GM23338 (cell line): Measurements from ENCODE around the gene ADSL. TPM values are rescaled to one million over a fixed set of nuclear protein-coding genes. Genes with fewer than 3 reads are reported as not detected.

ENCODE experiments used
- ATAC-seq: fragments of 200-7000 bp; cut with Tn5 transposase; 3 replicates; pipeline ENCODE4 v1.9.1; 2020
- DNase-seq: peaks from one replicate; pipeline ENCODE4 v3.0.0-alpha.2; 2015; ENCODE audit warnings: low spot score
- H2AFZ ChIP-seq: fragments of 200-600 bp; sonication (generic); 2 replicates; pipeline ENCODE4 v1.8.0; 2016; ENCODE audit warnings: antibody characterized with exemption, mild to moderate bottlenecking, moderate library complexity
- H3F3A ChIP-seq: fragments of 200-600 bp; sonication (generic); replicated peaks from 2 replicates; pipeline ENCODE4 v1.8.0; 2017; ENCODE audit warnings: antibody characterized with exemption, mixed run types, low read depth
- H3K27ac ChIP-seq: fragments of 200-600 bp; sonication (generic); 2 replicates; pipeline ENCODE4 v1.6.1; 2016; ENCODE audit warnings: low read depth
- H3K27me3 ChIP-seq: fragments of 200-600 bp; sonication (generic); 2 replicates; pipeline ENCODE4 v1.8.0; 2016; ENCODE audit warnings: mild to moderate bottlenecking, mixed run types, moderate library complexity; ENCODE audit not compliant: insufficient read depth
- H3K36me3 ChIP-seq: fragments of 200-600 bp; sonication (generic); 2 replicates; pipeline ENCODE4 v1.8.0; 2016; ENCODE audit warnings: mild to moderate bottlenecking; ENCODE audit not compliant: insufficient read depth
- H3K4me1 ChIP-seq: fragments of 200-600 bp; sonication (generic); 2 replicates; pipeline ENCODE4 v1.8.0; 2016; ENCODE audit warnings: mild to moderate bottlenecking, moderate library complexity; ENCODE audit not compliant: insufficient read depth
- H3K4me2 ChIP-seq: fragments of 200-600 bp; sonication (generic); 2 replicates; pipeline ENCODE4 v1.7.1; 2017; ENCODE audit warnings: mixed run types
- H3K4me3 ChIP-seq: fragments of 200-600 bp; sonication (generic); 2 replicates; pipeline ENCODE4 v1.6.1; 2016; ENCODE audit warnings: mixed run types
- H3K79me2 ChIP-seq: fragments of 200-600 bp; sonication (generic); replicated peaks from 2 replicates; pipeline ENCODE4 v1.8.0; 2017; ENCODE audit warnings: mild to moderate bottlenecking; ENCODE audit not compliant: insufficient read depth
- H3K9me2 ChIP-seq: fragments of 200-600 bp; sonication (generic); 2 replicates; pipeline ENCODE4 v1.8.0; 2017; ENCODE audit not compliant: insufficient read depth
- H4K20me1 ChIP-seq: fragments of 200-600 bp; sonication (generic); replicated peaks from 2 replicates; pipeline ENCODE4 v1.8.0; 2017; ENCODE audit warnings: mild to moderate bottlenecking; ENCODE audit not compliant: insufficient read depth
- H3K27ac Mint-ChIP-seq: 2 replicates; pipeline ENCODE4 v1.8.0; 2020; ENCODE audit warnings: inconsistent platforms, mild to moderate bottlenecking, moderate library complexity, mixed read lengths
- H3K27me3 Mint-ChIP-seq: 3 replicates; pipeline ENCODE4 v1.8.0; 2022; ENCODE audit warnings: low read depth, mild to moderate bottlenecking, moderate library complexity, mixed read lengths, inconsistent platforms; ENCODE audit not compliant: insufficient read depth, poor library complexity
- H3K36me3 Mint-ChIP-seq: 3 replicates; pipeline ENCODE4 v1.8.0; 2021; ENCODE audit warnings: low read depth, mild to moderate bottlenecking, inconsistent platforms, moderate library complexity, mixed read lengths
- H3K4me1 Mint-ChIP-seq: 3 replicates; pipeline ENCODE4 v1.8.0; 2020; ENCODE audit warnings: mild to moderate bottlenecking, inconsistent platforms, mixed read lengths
- H3K4me3 Mint-ChIP-seq: 3 replicates; pipeline ENCODE4 v1.8.0; 2021; ENCODE audit warnings: moderate library complexity, mild to moderate bottlenecking, inconsistent platforms, mixed read lengths
- H3K9me3 Mint-ChIP-seq: 3 replicates; pipeline ENCODE4 v1.8.0; 2020; ENCODE audit warnings: moderate library complexity, mild to moderate bottlenecking, inconsistent platforms, mixed read lengths
- CREB1 ChIP-seq: fragments of 250-450 bp; sonication (Bioruptor Pico); IDR thresholded peaks from 2 replicates; pipeline ENCODE4 v1.5.0; 2020; ENCODE audit warnings: low read depth, mild to moderate bottlenecking, moderate library complexity
- EZH2 ChIP-seq: fragments of 200-600 bp; sonication (generic); IDR thresholded peaks from one replicate; pipeline ENCODE4 v1.8.0; 2017; ENCODE audit warnings: antibody characterized with exemption, mild to moderate bottlenecking, low read depth; ENCODE audit not compliant: unreplicated experiment
- EZH2phosphoT487 ChIP-seq: fragments of 200-600 bp; sonication (generic); IDR thresholded peaks from one replicate; pipeline ENCODE4 v1.8.1; 2018; ENCODE audit warnings: antibody characterized with exemption; ENCODE audit not compliant: unreplicated experiment
- JUNB ChIP-seq: IDR thresholded peaks from one replicate; pipeline ENCODE4 v1.6.1; 2016; ENCODE audit warnings: antibody characterized with exemption; ENCODE audit not compliant: unreplicated experiment
- NANOG ChIP-seq: IDR thresholded peaks from 2 replicates; pipeline ENCODE4 v1.6.1; 2016; ENCODE audit warnings: antibody characterized with exemption, borderline replicate concordance
- POLR2AphosphoS5 ChIP-seq: IDR thresholded peaks from 2 replicates; pipeline ENCODE4 v1.6.1; 2016; ENCODE audit warnings: antibody characterized with exemption, low read depth
- STAT1 ChIP-seq: IDR thresholded peaks from one replicate; pipeline ENCODE4 v1.6.1; 2016; ENCODE audit warnings: antibody characterized with exemption; ENCODE audit not compliant: unreplicated experiment
- polyA plus RNA-seq: library from polyadenylated mRNA; unstranded; fragments of >200 nt; fragmentation: Nextera tagmentation; extraction: Ambion mirVana; gene quantifications from 2 replicates; pipeline ENCODE4 v1.2.1, GENCODE V29; 2016
- total RNA-seq: library from RNA; depleted of rRNA; stranded (reverse); fragments of >200 nt; shearing (Covaris generic); gene quantifications from 2 replicates; pipeline ENCODE4 v1.2.3, GENCODE V29; 2014
- TF ChIP-seq, protein P1 (sequence below): IDR thresholded peaks from one replicate; pipeline ENCODE4 v1.6.1; 2018; ENCODE audit warnings: antibody characterized with exemption; ENCODE audit not compliant: unreplicated experiment
- TF ChIP-seq, protein P2 (sequence below): fragments of 250-450 bp; sonication (Bioruptor Pico); IDR thresholded peaks from 2 replicates; pipeline ENCODE4 v1.5.0; 2020; ENCODE audit warnings: mild to moderate bottlenecking, moderate library complexity
- TF ChIP-seq, protein P3 (sequence below): IDR thresholded peaks from 2 replicates; pipeline ENCODE4 v1.6.1; 2016; ENCODE audit warnings: antibody characterized with exemption
- TF ChIP-seq, protein P4 (sequence below), 2 experiments: fragments of 200-600 bp in 1 of 2; sonication (generic) in 1 of 2; conservative IDR thresholded peaks; 2 replicates each; pipeline versions ENCODE4 v1.5.1 to v1.6.1; 2016 to 2017; ENCODE audit warnings: antibody characterized with exemption in 2 of 2, low read depth in 2 of 2, mild to moderate bottlenecking in 2 of 2, moderate library complexity in 1 of 2

ADSL gene
- total and polyA plus RNA-seq, 2 experiments from 2014 or later: 120 to 232 TPM

DNA sequence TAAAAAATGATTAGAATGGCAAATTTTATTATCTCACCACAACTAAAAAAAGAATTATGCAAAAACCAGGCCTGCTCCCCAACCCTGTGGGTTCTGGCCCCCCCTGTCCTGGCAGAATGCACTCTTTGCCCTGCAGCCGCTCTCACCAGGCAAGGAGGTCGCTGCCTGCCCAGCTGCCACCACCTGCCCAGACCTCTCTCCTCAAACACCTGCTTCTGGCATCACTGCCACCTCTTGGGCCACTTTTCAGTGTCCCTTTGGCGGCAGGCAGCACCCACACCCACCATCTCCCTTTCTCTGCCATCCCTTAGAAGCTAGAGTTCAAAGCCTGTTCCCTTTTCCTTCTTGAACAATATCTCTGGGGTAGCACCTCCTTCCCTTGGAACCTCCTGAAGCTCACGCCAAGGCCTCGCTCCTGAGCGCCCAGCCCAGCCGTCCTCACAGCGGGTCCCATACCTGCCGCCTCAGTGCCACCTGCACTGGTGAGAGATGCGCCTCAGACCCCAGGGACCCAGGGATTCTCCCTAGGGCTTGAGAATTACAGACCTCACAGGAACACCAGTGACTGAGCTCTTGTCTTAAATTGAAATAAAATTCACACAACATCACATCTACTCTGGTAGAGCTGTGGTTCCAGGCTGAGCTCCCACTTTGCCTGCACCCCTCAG lies 68.7 kb downstream of the ADSL start (continued):
- TF ChIP-seq, protein P1, sequence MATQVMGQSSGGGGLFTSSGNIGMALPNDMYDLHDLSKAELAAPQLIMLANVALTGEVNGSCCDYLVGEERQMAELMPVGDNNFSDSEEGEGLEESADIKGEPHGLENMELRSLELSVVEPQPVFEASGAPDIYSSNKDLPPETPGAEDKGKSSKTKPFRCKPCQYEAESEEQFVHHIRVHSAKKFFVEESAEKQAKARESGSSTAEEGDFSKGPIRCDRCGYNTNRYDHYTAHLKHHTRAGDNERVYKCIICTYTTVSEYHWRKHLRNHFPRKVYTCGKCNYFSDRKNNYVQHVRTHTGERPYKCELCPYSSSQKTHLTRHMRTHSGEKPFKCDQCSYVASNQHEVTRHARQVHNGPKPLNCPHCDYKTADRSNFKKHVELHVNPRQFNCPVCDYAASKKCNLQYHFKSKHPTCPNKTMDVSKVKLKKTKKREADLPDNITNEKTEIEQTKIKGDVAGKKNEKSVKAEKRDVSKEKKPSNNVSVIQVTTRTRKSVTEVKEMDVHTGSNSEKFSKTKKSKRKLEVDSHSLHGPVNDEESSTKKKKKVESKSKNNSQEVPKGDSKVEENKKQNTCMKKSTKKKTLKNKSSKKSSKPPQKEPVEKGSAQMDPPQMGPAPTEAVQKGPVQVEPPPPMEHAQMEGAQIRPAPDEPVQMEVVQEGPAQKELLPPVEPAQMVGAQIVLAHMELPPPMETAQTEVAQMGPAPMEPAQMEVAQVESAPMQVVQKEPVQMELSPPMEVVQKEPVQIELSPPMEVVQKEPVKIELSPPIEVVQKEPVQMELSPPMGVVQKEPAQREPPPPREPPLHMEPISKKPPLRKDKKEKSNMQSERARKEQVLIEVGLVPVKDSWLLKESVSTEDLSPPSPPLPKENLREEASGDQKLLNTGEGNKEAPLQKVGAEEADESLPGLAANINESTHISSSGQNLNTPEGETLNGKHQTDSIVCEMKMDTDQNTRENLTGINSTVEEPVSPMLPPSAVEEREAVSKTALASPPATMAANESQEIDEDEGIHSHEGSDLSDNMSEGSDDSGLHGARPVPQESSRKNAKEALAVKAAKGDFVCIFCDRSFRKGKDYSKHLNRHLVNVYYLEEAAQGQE: no peak
- no peak for TF ChIP-seq EZH2phosphoT487

DNA sequence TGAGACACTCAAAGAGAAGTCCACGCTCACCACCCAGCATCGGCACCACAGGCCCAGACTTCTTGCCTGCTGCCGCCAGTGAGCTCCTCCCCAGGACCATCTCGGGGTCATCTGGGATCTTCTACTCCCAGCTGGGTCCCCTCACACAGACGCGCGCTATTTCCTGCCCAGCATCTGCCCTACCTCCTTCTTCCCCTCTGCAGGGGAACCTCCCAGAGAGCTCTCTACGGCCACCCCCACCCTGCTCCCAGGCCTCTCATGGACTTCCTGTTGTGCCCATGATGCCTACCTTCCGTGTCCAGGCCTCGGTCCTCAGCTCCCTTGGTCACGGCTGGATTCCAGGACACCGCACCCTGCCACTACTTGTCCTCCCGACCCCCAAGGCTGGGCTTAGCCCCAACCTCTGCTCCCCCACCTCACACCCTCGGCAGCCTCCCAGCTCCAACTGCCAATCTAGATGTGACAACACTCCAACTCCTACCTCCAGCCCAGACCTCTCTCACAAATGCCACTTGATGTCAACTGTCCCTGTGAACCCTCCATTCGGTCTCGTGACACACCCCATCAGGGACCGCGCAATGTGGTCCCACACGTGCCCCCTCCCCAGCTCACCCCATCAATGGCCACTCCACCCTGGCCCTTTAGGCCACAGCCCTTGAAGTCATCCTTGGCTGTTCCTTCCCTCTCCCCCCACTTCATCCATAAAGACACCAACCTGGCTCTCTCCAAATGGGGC lies 69.4 kb downstream of the ADSL start:
- Histone ChIP-seq H3K79me2 (no peaks in the 10 kb centered on the region), H3K4me1 (no peaks in the 10 kb centered on the region), H3K4me2 (no peak overlapping the region), H3K9me2 (no peaks in the 10 kb centered on the region), H3K27me3 (no peaks in the 10 kb centered on the region), H2AFZ (no peak overlapping the region), H3K4me3 (no peak overlapping the region), H3F3A (no peaks in the 10 kb centered on the region), H3K36me3 (peaks cover 5% of the 10 kb centered on the region; the same call in 1 of the 2 replicates), H3K27ac (no peak overlapping the region), H4K20me1 (0 out of 2 replicates have a peak, but pooled peaks cover 4% of the 10 kb centered on the region)
- Mint-ChIP-seq H3K36me3 (peaks cover 17% of the 10 kb centered on the region), H3K9me3 (peaks cover 2% of the 10 kb centered on the region; the same call in 2 of the 3 replicates), H3K27me3 (peaks cover 6% of the 10 kb centered on the region), H3K4me1 (no peaks in the 10 kb centered on the region), H3K4me3 (no peak overlapping the region), H3K27ac (no peak overlapping the region)
- ATAC-seq (no peak), DNase-seq (no peak)
- TF ChIP-seq POLR2AphosphoS5 (no peak), EZH2 (no peak), CREB1 (CRISPR knock-in tag) (no peak), STAT1 (no peak), JUNB (no peak), NANOG (no peak), EZH2phosphoT487 (no peak)
- TF ChIP-seq, protein P2, sequence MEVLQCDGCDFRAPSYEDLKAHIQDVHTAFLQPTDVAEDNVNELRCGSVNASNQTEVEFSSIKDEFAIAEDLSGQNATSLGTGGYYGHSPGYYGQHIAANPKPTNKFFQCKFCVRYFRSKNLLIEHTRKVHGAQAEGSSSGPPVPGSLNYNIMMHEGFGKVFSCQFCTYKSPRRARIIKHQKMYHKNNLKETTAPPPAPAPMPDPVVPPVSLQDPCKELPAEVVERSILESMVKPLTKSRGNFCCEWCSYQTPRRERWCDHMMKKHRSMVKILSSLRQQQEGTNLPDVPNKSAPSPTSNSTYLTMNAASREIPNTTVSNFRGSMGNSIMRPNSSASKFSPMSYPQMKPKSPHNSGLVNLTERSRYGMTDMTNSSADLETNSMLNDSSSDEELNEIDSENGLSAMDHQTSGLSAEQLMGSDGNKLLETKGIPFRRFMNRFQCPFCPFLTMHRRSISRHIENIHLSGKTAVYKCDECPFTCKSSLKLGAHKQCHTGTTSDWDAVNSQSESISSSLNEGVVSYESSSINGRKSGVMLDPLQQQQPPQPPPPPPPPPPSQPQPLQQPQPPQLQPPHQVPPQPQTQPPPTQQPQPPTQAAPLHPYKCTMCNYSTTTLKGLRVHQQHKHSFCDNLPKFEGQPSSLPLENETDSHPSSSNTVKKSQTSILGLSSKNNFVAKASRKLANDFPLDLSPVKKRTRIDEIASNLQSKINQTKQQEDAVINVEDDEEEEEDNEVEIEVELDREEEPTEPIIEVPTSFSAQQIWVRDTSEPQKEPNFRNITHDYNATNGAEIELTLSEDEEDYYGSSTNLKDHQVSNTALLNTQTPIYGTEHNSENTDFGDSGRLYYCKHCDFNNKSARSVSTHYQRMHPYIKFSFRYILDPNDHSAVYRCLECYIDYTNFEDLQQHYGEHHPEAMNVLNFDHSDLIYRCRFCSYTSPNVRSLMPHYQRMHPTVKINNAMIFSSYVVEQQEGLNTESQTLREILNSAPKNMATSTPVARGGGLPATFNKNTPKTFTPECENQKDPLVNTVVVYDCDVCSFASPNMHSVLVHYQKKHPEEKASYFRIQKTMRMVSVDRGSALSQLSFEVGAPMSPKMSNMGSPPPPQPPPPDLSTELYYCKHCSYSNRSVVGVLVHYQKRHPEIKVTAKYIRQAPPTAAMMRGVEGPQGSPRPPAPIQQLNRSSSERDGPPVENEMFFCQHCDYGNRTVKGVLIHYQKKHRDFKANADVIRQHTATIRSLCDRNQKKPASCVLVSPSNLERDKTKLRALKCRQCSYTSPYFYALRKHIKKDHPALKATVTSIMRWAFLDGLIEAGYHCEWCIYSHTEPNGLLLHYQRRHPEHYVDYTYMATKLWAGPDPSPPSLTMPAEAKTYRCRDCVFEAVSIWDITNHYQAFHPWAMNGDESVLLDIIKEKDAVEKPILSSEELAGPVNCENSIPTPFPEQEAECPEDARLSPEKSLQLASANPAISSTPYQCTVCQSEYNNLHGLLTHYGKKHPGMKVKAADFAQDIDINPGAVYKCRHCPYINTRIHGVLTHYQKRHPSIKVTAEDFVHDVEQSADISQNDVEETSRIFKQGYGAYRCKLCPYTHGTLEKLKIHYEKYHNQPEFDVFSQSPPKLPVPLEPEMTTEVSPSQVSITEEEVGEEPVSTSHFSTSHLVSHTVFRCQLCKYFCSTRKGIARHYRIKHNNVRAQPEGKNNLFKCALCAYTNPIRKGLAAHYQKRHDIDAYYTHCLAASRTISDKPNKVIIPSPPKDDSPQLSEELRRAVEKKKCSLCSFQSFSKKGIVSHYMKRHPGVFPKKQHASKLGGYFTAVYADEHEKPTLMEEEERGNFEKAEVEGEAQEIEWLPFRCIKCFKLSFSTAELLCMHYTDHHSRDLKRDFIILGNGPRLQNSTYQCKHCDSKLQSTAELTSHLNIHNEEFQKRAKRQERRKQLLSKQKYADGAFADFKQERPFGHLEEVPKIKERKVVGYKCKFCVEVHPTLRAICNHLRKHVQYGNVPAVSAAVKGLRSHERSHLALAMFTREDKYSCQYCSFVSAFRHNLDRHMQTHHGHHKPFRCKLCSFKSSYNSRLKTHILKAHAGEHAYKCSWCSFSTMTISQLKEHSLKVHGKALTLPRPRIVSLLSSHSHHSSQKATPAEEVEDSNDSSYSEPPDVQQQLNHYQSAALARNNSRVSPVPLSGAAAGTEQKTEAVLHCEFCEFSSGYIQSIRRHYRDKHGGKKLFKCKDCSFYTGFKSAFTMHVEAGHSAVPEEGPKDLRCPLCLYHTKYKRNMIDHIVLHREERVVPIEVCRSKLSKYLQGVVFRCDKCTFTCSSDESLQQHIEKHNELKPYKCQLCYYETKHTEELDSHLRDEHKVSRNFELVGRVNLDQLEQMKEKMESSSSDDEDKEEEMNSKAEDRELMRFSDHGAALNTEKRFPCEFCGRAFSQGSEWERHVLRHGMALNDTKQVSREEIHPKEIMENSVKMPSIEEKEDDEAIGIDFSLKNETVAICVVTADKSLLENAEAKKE (CRISPR knock-in tag): no peak
- TF ChIP-seq, protein P3, sequence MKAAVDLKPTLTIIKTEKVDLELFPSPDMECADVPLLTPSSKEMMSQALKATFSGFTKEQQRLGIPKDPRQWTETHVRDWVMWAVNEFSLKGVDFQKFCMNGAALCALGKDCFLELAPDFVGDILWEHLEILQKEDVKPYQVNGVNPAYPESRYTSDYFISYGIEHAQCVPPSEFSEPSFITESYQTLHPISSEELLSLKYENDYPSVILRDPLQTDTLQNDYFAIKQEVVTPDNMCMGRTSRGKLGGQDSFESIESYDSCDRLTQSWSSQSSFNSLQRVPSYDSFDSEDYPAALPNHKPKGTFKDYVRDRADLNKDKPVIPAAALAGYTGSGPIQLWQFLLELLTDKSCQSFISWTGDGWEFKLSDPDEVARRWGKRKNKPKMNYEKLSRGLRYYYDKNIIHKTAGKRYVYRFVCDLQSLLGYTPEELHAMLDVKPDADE: no peak
- TF ChIP-seq, protein P4, sequence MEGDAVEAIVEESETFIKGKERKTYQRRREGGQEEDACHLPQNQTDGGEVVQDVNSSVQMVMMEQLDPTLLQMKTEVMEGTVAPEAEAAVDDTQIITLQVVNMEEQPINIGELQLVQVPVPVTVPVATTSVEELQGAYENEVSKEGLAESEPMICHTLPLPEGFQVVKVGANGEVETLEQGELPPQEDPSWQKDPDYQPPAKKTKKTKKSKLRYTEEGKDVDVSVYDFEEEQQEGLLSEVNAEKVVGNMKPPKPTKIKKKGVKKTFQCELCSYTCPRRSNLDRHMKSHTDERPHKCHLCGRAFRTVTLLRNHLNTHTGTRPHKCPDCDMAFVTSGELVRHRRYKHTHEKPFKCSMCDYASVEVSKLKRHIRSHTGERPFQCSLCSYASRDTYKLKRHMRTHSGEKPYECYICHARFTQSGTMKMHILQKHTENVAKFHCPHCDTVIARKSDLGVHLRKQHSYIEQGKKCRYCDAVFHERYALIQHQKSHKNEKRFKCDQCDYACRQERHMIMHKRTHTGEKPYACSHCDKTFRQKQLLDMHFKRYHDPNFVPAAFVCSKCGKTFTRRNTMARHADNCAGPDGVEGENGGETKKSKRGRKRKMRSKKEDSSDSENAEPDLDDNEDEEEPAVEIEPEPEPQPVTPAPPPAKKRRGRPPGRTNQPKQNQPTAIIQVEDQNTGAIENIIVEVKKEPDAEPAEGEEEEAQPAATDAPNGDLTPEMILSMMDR (conservative IDR thresholded peaks at IDR 0.05; ENCODE audit: low read depth in 2 of 2): no peak
